ENCODE data around the gene EGR2. TPM values are rescaled to one million over a fixed set of nuclear protein-coding genes. Genes with fewer than 3 reads are reported as not detected.

EGR2 gene
- total RNA-seq, 1 donor from 2014 or later = 9.4 TPM

GRCh38 chr10:62856021-62856420 is 39.9 kb upstream of the EGR2 start:
- Mint-ChIP-seq H3K4me1 (peaks cover 40% of the 10 kb centered on the region), H3K4me3 (no peak overlapping the region), H3K36me3 (ENCODE audit: low read depth) (no peaks in the 10 kb centered on the region), H3K27ac (no peak overlapping the region), H3K27me3 (no peaks in the 10 kb centered on the region), H3K9me3 (no peaks in the 10 kb centered on the region)
- ChIA-PET CTCF (no interaction called here), POLR2A (no interaction called here)
- TF ChIP-seq CTCF (IDR thresholded peaks at IDR 0.05) = no peak
- no peak for ATAC-seq (ENCODE audit: low read depth)
- intact Hi-C loops (cut with micrococcal nuclease) = no loop called here
- no peak for DNase-seq

- TF ChIP-seq CTCF (IDR thresholded peaks at IDR 0.05) = no peak
- ChIA-PET CTCF (interaction anchor here (0.7 kb wide), 1 partner anchor 23 kb away, joined by 3 read pairs; no protein-coding TSS in a partner anchor), POLR2A (interaction anchor here (0.5 kb wide), 1 partner anchor 836 kb away, joined by 3 read pairs; no protein-coding TSS in a partner anchor)
- intact Hi-C loops (cut with micrococcal nuclease) = no loop called here
- ATAC-seq (ENCODE audit: low read depth) (no peak), DNase-seq (no peak)
- Mint-ChIP-seq H3K4me1 (peaks cover 42% of the 10 kb centered on the region), H3K27ac (no peak overlapping the region), H3K9me3 (no peaks in the 10 kb centered on the region), H3K36me3 (ENCODE audit: low read depth) (no peaks in the 10 kb centered on the region), H3K4me3 (peak overlapping the region; percentile 52), H3K27me3 (no peaks in the 10 kb centered on the region)
Observed at GRCh38 chr10:62853710-62854109, 37.5 kb upstream of the EGR2 start.

- intact Hi-C loops (cut with micrococcal nuclease) = no loop called here
- Mint-ChIP-seq H3K27ac (peak overlapping the region; percentile 7), H3K4me3 (peak overlapping the region; percentile 52), H3K9me3 (peaks cover 6% of the 10 kb centered on the region), H3K4me1 (peaks cover 42% of the 10 kb centered on the region), H3K27me3 (no peaks in the 10 kb centered on the region), H3K36me3 (ENCODE audit: low read depth) (no peaks in the 10 kb centered on the region)
- TF ChIP-seq CTCF (IDR thresholded peaks at IDR 0.05) = no peak
- ATAC-seq (ENCODE audit: low read depth) (peak; percentile 69), DNase-seq (no peak)
- ChIA-PET CTCF (interaction anchor here (0.7 kb wide), 1 partner anchor 22 kb away, joined by 3 read pairs; no protein-coding TSS in a partner anchor), POLR2A (interaction anchor here (0.6 to 1.0 kb wide), 3 partner anchors 85 to 433 kb away, joined by 5 to 7 read pairs (median 5); no protein-coding TSS in a partner anchor)
Observed at GRCh38 chr10:62852961-62853702, 37.0 kb upstream of the EGR2 start.

- H3K27ac Mint-ChIP-seq = no peak overlapping the region
Observed at GRCh38 chr10:62851442-62851841, 35.3 kb upstream of the EGR2 start.

More at GRCh38 chr10:62851442-62851841, 35.3 kb upstream of the EGR2 start:
- no peak for TF ChIP-seq CTCF (IDR thresholded peaks at IDR 0.05)
- DNase-seq = no peak
- ATAC-seq (ENCODE audit: low read depth) = no peak
- ChIA-PET CTCF (interaction anchor here (0.9 kb wide), 1 partner anchor 116 kb away, joined by 3 read pairs; no protein-coding TSS in a partner anchor), POLR2A (interaction anchor here (1.1 kb wide), 1 partner anchor 93 kb away, joined by 5 read pairs; no protein-coding TSS in a partner anchor)
- H3K27me3 Mint-ChIP-seq = no peaks in the 10 kb centered on the region
- intact Hi-C loops (cut with micrococcal nuclease) = no loop called here
- no peak overlapping the region for H3K4me3 Mint-ChIP-seq
- no peaks in the 10 kb centered on the region for H3K36me3 Mint-ChIP-seq (ENCODE audit: low read depth)
- peaks cover 17% of the 10 kb centered on the region for H3K9me3 Mint-ChIP-seq
- peaks cover 39% of the 10 kb centered on the region for H3K4me1 Mint-ChIP-seq
